GM12874 (cell line): ENCODE measurements around the gene ACOX3.

Experiments used
- TF ChIP-seq, protein P1 (sequence below): IDR thresholded peaks from 2 replicates; pipeline ENCODE4 v1.5.1; 2011; ENCODE audit warnings: low read depth, mild to moderate bottlenecking, control low read depth, low read length, moderate library complexity; ENCODE audit not compliant: insufficient read depth

The ACOX3 gene

GRCh38 chr4:8437281-8437680 lies 3.2 kb downstream of the ACOX3 start:
- TF ChIP-seq, protein P1, sequence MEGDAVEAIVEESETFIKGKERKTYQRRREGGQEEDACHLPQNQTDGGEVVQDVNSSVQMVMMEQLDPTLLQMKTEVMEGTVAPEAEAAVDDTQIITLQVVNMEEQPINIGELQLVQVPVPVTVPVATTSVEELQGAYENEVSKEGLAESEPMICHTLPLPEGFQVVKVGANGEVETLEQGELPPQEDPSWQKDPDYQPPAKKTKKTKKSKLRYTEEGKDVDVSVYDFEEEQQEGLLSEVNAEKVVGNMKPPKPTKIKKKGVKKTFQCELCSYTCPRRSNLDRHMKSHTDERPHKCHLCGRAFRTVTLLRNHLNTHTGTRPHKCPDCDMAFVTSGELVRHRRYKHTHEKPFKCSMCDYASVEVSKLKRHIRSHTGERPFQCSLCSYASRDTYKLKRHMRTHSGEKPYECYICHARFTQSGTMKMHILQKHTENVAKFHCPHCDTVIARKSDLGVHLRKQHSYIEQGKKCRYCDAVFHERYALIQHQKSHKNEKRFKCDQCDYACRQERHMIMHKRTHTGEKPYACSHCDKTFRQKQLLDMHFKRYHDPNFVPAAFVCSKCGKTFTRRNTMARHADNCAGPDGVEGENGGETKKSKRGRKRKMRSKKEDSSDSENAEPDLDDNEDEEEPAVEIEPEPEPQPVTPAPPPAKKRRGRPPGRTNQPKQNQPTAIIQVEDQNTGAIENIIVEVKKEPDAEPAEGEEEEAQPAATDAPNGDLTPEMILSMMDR: no peak

DNA sequence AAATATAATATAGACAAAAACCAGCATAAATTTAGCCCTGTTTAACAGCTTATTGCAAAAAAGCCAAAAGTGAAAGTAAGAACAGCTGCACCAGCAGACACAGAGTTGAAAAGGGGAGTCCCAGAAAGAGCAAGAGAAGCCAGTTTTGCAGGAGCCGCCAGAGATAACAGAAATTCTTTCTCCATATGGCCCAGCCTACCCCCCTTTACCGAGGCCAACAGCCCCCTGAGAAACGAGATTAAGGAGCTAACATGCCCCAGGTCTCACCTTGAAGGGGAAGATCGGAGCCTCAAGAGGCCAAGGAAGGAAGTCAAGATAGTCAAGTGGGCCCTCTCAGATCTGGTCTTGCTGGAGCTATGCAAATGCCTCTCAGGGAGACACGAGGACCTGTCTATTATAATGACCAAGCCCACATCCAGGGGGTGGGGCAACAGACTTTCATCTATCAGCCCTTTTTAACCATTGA lies 4.8 kb downstream of the ACOX3 start:
- TF ChIP-seq, protein P1: no peak

GRCh38 chr4:8434251-8435073 lies 6.1 kb downstream of the ACOX3 start:
- TF ChIP-seq, protein P1: no peak

GRCh38 chr4:8433136-8433535 lies 7.4 kb downstream of the ACOX3 start:
- TF ChIP-seq, protein P1: no peak

DNA sequence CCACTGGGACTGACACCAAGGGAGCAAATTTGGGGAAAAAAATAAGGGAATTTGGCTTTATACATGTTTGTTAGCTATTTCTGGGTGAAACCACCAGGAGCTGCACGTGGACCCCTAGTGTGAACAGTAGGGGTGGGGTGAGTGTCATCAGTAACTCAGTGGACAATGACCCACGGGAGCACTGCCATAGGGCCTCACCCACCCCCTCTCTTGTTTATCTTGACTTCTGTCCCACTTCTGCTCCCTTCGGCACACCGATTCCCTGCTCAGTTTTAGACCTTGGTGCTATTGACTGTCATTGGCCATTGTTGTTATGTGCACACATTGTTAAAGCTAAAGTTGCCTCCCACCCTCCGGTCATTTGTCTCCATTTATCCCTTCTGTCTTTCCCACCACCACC lies 9.0 kb downstream of the ACOX3 start:
- TF ChIP-seq, protein P1: no peak

- TF ChIP-seq, protein P1: peak; percentile 38
These were observed 12.0 kb downstream of the ACOX3 start for GRCh38 chr4:8428288-8429097.

DNA sequence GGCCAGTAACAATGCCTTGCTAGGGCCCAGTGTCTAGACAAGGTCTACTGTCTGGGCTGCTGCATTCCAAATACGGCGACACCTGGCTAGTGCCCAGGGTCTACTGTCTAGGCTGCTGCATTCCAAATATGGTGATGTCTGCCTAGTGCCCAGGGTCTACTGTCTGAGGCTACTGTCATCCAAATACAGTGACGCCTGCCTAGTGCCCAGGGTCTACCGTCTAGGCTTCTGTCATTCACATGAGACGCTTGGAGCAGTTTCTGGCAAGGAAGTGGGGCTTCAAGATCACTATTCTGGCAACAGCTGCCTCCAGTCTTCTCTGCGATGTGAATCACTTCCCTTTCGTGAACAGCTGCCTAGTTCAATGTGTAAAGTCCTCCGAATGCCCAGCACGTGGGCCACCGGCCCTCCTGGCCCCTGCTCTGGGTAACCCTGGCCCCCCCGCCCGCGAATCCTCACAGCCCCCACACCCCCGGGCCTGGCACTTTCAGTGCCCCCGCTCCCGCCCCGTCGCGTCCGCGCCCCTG lies 12.7 kb downstream of the ACOX3 start:
- TF ChIP-seq, protein P1: no peak
